Measurements from ENCODE around the gene PDE2A.

DNA sequence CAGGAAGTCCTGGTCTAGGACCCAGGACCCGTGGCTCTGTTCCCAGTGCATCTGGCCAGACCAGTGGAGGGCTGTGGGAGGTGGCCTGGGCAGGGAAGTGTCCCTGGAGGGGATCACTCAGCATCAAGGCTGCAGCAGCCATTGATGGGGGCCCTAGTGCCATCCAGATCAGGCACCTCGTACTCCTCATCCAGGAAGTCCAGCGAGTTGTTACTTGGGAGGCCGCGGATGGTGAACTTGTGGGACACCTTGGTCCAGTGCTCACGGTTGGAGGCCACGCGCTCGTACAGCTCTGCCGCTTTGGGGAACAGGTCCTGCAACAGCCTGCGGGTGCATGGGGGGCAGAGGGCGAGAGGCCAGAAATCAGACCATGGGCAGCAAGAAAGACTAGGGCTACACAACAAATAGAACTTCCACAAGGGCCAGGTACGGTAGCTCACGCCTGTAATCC lies 96.9 kb downstream of the PDE2A start:
- TF ChIP-seq, protein P1, sequence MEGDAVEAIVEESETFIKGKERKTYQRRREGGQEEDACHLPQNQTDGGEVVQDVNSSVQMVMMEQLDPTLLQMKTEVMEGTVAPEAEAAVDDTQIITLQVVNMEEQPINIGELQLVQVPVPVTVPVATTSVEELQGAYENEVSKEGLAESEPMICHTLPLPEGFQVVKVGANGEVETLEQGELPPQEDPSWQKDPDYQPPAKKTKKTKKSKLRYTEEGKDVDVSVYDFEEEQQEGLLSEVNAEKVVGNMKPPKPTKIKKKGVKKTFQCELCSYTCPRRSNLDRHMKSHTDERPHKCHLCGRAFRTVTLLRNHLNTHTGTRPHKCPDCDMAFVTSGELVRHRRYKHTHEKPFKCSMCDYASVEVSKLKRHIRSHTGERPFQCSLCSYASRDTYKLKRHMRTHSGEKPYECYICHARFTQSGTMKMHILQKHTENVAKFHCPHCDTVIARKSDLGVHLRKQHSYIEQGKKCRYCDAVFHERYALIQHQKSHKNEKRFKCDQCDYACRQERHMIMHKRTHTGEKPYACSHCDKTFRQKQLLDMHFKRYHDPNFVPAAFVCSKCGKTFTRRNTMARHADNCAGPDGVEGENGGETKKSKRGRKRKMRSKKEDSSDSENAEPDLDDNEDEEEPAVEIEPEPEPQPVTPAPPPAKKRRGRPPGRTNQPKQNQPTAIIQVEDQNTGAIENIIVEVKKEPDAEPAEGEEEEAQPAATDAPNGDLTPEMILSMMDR (IDR thresholded peaks at IDR 0.05), result no peak
- TF ChIP-seq EZH2 (IDR thresholded peaks at IDR 0.05; ENCODE audit: borderline replicate concordance, insufficient read depth, low read depth, low read length, poor library complexity, severe bottlenecking), result no peak

Measured in B cell (primary cell).